HepG2 (cell line): ENCODE measurements around the gene RAB1B. TPM values are rescaled to one million over a fixed set of nuclear protein-coding genes. Genes with fewer than 3 reads are reported as not detected.

Source experiments
- ATAC-seq: fragments of 200-7000 bp; cut with Tn5 transposase; 3 replicates; pipeline ENCODE4 v1.9.1; 2020; ENCODE audit warnings: mild to moderate bottlenecking, moderate library complexity
- BruUV-seq: library from RNA; stranded (reverse); fragments of 400-500 nt; replicated peaks from 2 replicates; lab custom pipeline; 2021; lab: Mats Ljungman, UMichigan
- CTCF ChIA-PET: fragments of 300-600 bp; formaldehyde crosslinking; extraction: SDS; loops from one replicate; lab custom pipeline; 2021; ENCODE audit warnings: low total read pairs, inconsistent platforms, low intra/inter-chr PET ratio; lab: Yijun Ruan, JAX
- POLR2A ChIA-PET: fragments of 350-600 bp; sonication (Branson Sonifier 250); formaldehyde crosslinking; loops from one replicate; lab custom pipeline; 2020; ENCODE audit warnings: antibody characterized with exemption, inconsistent platforms; lab: Yijun Ruan, JAX
- DNase-seq: peaks from one replicate; pipeline ENCODE4 v3.0.0-alpha.2; 2015; ENCODE audit warnings: low spot score
- FAIRE-seq: peaks from 3 replicates; lab custom pipeline; 2011; peaks lifted over from hg19 to GRCh38; lab: Jason Lieb, UNC
- H2AFZ ChIP-seq: one replicate; pipeline ENCODE4 v1.6.1; 2011; ENCODE audit warnings: low read length, inconsistent platforms
- H3K27ac ChIP-seq: fragments of 300-600 bp; 3 replicates; pipeline ENCODE4 v1.8.0; 2011; ENCODE audit warnings: mixed run types, mild to moderate bottlenecking, mixed read lengths, low read length, inconsistent platforms; ENCODE audit not compliant: insufficient read depth; ENCODE audit errors: extremely low read length
- H3K27me3 ChIP-seq, 2 experiments: fragments of 200-600 bp in 1 of 2; 2 replicates in 1 of 2; 3 replicates in 1 of 2; pipeline versions ENCODE4 v1.6.0 to v1.8.0; 2011; ENCODE audit warnings: low read length in 2 of 2, mild to moderate bottlenecking in 2 of 2, moderate library complexity in 2 of 2, inconsistent platforms in 1 of 2; ENCODE audit not compliant: insufficient read depth in 2 of 2, control insufficient read depth in 1 of 2
- H3K36me3 ChIP-seq, 2 experiments: fragments of 200-600 bp in 1 of 2; replicated peaks in 1 of 2; 2 replicates in 1 of 2; 3 replicates in 1 of 2; pipeline versions ENCODE4 v1.5.1 to v1.8.0; 2011; ENCODE audit warnings: low read length in 2 of 2, inconsistent platforms in 1 of 2; ENCODE audit not compliant: insufficient read depth in 2 of 2, control insufficient read depth in 1 of 2
- H3K4me1 ChIP-seq: 2 replicates; pipeline ENCODE4 v1.5.1; 2012; ENCODE audit warnings: low read length, inconsistent platforms; ENCODE audit not compliant: insufficient read depth
- H3K4me2 ChIP-seq: 2 replicates; pipeline ENCODE4 v1.6.0; 2011; ENCODE audit warnings: low read depth, low read length, inconsistent platforms
- H3K4me3 ChIP-seq, 3 experiments: fragments of 200-600 bp in 1 of 3; sonication (generic), shearing (Covaris generic) in 1 of 3; replicated peaks in 1 of 3; 2 replicates each; pipeline ENCODE4 v1.5.1; 2011 to 2016; ENCODE audit warnings: low read length in 3 of 3, inconsistent platforms in 2 of 3, low read depth in 2 of 3, mild to moderate bottlenecking in 2 of 3, control low read depth in 1 of 3, mixed read lengths in 1 of 3; ENCODE audit not compliant: insufficient read depth in 1 of 3
- H3K79me2 ChIP-seq: one replicate; pipeline ENCODE4 v1.6.1; 2011; ENCODE audit warnings: low read length, inconsistent platforms; ENCODE audit not compliant: insufficient read depth
- H3K9ac ChIP-seq: 2 replicates; pipeline ENCODE4 v1.6.0; 2011; ENCODE audit warnings: mild to moderate bottlenecking, low read depth, low read length, inconsistent platforms; ENCODE audit not compliant: insufficient read depth
- H3K9me3 ChIP-seq: 2 replicates; pipeline ENCODE4 v1.5.1; 2012; ENCODE audit warnings: mild to moderate bottlenecking, low read length
- H4K20me1 ChIP-seq: 2 replicates; pipeline ENCODE4 v1.6.0; 2011; ENCODE audit warnings: inconsistent platforms, mild to moderate bottlenecking, low read length, moderate library complexity; ENCODE audit not compliant: insufficient read depth
- AGO2 ChIP-seq: fragments of 200-400 bp; formaldehyde crosslinking; optimal IDR thresholded peaks from 2 replicates; pipeline ENCODE3; 2017; ENCODE audit warnings: mild to moderate bottlenecking, low read depth, low read length, moderate library complexity
- NCOR1 ChIP-seq: fragments of 200-600 bp; sonication (generic); IDR thresholded peaks from 2 replicates; pipeline ENCODE4 v1.7.0; 2017; ENCODE audit warnings: antibody characterized with exemption, low read length, borderline replicate concordance
- NR2C2 ChIP-seq: sonication (generic); formaldehyde crosslinking; IDR thresholded peaks from 2 replicates; pipeline ENCODE4 v1.4.0; 2020; ENCODE audit warnings: missing genetic modification reagents, mild to moderate bottlenecking, moderate library complexity, borderline replicate concordance
- NRL ChIP-seq: sonication (generic); formaldehyde crosslinking; IDR thresholded peaks from 2 replicates; pipeline ENCODE4 v1.5.0; 2020; ENCODE audit warnings: missing genetic modification reagents, mild to moderate bottlenecking, moderate library complexity, borderline replicate concordance
- PHF8 ChIP-seq: sonication (generic); formaldehyde crosslinking; IDR thresholded peaks from 2 replicates; pipeline ENCODE4 v1.5.0; 2020; ENCODE audit warnings: missing genetic modification reagents
- PRMT3 ChIP-seq: sonication (generic); formaldehyde crosslinking; IDR thresholded peaks from 2 replicates; pipeline ENCODE4 v1.8.1; 2022; ENCODE audit warnings: low read depth, mild to moderate bottlenecking, moderate library complexity, missing genetic modification reagents, borderline replicate concordance
- SMARCE1 ChIP-seq: fragments of 450-650 bp; IDR thresholded peaks from 2 replicates; pipeline ENCODE4 v1.6.1; 2017; ENCODE audit warnings: borderline replicate concordance
- SP4 ChIP-seq: sonication (generic); formaldehyde crosslinking; IDR thresholded peaks from 2 replicates; pipeline ENCODE4 v1.8.1; 2023; ENCODE audit warnings: mild to moderate bottlenecking, missing genetic modification reagents
- SRF ChIP-seq: IDR thresholded peaks from 2 replicates; pipeline ENCODE4 v1.6.1; 2011; ENCODE audit warnings: mild to moderate bottlenecking, low read depth, low read length, moderate library complexity
- ZBTB7A ChIP-seq: sonication (generic); formaldehyde crosslinking; IDR thresholded peaks from 2 replicates; pipeline ENCODE4 v1.8.0; 2022; ENCODE audit warnings: mild to moderate bottlenecking, missing genetic modification reagents
- ZNF333 ChIP-seq: sonication (generic); formaldehyde crosslinking; IDR thresholded peaks from 2 replicates; pipeline ENCODE4 v1.4.0; 2020; ENCODE audit warnings: mild to moderate bottlenecking, missing genetic modification reagents, borderline replicate concordance
- WGBS: methylation state at CpG from one replicate; pipeline ENCODE4 v1.1.6; 2017; ENCODE audit warnings: low lambda C conversion rate; 5-methylcytosine and 5-hydroxymethylcytosine counted together
- in situ Hi-C: cut with HindIII; loops from 2 replicates; pipeline ENCODE4 v1.10.0; 2017; ENCODE audit warnings: low pct_unique_long_range_greater_than_20kb; ENCODE audit not compliant: extremely low pct_ligation_motif_present
- intact Hi-C: fragments of 100-400 bp; cut with micrococcal nuclease; formaldehyde crosslinking; loops from one replicate; pipeline ENCODE4 v1.10.0; 2022; ENCODE audit not compliant: unreplicated experiment
- polyA plus RNA-seq, 8 experiments: library from polyadenylated mRNA; depleted of rRNA in 3 of 8; stranded (reverse) in 7 of 8; unstranded in 1 of 8; fragments of >200 nt; fragmentation: Illumina TruSeq in 4 of 8; extraction: Trizol in 4 of 8; gene quantifications; 2 replicates each; pipeline versions ENCODE4 v1.2.1 to v1.2.3, GENCODE V29; 2011 to 2016; ENCODE audit warnings: low read depth in 4 of 8, missing spikeins in 1 of 8, mixed read lengths in 1 of 8; ENCODE audit not compliant: insufficient read depth in 1 of 8
- total RNA-seq, 5 experiments: library from RNA; depleted of rRNA; stranded (reverse); fragments of >200 nt; fragmentation: Illumina TruSeq; extraction: Trizol; gene quantifications; 2 replicates each; pipeline ENCODE4 v1.2.3, GENCODE V29; 2016; ENCODE audit warnings: low read depth in 1 of 5
- TF ChIP-seq, protein P1 (sequence below): sonication (generic); formaldehyde crosslinking; IDR thresholded peaks from 2 replicates; pipeline ENCODE4 v1.5.0; 2020; ENCODE audit warnings: missing genetic modification reagents, mild to moderate bottlenecking, borderline replicate concordance
- TF ChIP-seq, protein P2 (sequence below): sonication (generic); formaldehyde crosslinking; IDR thresholded peaks from 2 replicates; pipeline ENCODE4 v1.4.0; 2020; ENCODE audit warnings: missing genetic modification reagents, borderline replicate concordance

Gene RAB1B
- total and polyA plus RNA-seq, 2 of the 13 experiments (the other 11 are each of a cell fraction or from before 2014, with no cell fraction given) = 77.9 to 87.9 TPM

DNA sequence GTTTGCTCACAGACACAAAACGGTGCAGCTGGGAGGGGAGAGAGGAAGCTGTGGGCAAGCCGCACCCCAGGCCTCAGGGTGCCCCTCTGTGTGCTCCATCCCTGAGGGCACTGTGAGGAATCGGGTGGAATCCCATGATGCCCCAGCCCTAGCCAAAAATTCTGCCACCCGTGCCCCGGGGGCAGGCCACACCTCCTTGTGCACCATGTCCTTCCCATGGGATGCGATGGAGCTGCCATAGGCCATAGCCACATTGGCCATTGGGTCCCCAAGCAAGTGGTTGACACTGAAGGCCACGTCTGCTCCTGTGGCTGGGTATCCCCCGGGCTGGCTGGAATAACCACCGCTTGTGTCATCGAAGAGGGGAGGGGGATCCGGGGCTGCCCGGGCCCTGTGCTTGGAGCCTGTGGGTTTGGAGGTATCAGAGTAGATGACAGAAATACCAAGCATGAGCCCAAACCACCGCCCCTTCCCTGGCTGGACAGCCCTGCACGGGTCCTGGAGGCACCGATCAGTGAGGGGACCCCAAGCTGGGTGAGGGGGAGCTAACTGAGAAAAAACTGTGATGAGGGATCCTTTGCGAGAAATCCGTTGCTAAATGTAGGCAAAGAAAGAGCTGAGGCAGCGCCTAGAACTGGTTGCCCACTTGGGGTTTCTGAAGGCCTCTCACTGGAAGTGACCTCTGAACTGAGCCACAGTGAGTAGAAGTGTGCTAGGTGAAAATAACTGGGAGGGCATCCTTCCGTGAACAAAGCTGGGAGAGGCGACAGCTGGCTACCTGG is 19.6 kb downstream of the RAB1B start:
- in situ Hi-C loops = no loop called here
- H2AFZ ChIP-seq = no peak overlapping the region
- peak overlapping the region; percentile 96 for H3K9ac ChIP-seq
- ChIA-PET CTCF (interaction anchor here (1.0 kb wide), 1 partner anchor 21 kb away, joined by 3 read pairs; no protein-coding TSS in a partner anchor), POLR2A (interaction anchor here (0.8 to 5.7 kb wide), 17 partner anchors 8 to 397 kb away, joined by 3 to 121 read pairs (median 6); partner anchors contain the start of genes CCDC85B, CD248, DPP3 and MRPL11)
- H4K20me1 ChIP-seq = no peaks in the 10 kb centered on the region
- H3K4me2 ChIP-seq = peak overlapping the region; percentile 94
- TSS peak; percentile 67 for BruUV-seq
- peaks cover 0 to 17% of the 10 kb centered on the region in 2 experiments; a peak in 4 of 5 replicates for H3K27me3 ChIP-seq
- intact Hi-C loops = loop anchor here (2.0 kb wide), 1 partner anchor 19 kb away; the partner anchor contains the start of gene RAB1B
- H3K27ac ChIP-seq = peak overlapping the region; percentile 97
- ATAC-seq = peak; percentile 22
- H3K4me3 ChIP-seq = peak overlapping the region; percentile 79 to 95 (median 88)
- H3K4me1 ChIP-seq = peaks cover 61% of the 10 kb centered on the region
- peak; percentile 39 for DNase-seq
- 1% methylated on average over 6 of the region's 20 CpGs for WGBS
- H3K9me3 ChIP-seq = no peaks in the 10 kb centered on the region
- FAIRE-seq = no peak
- H3K79me2 ChIP-seq = peaks cover 29% of the 10 kb centered on the region
- H3K36me3 ChIP-seq = peaks cover 5 to 23% of the 10 kb centered on the region in 2 experiments; a peak in 4 of 5 replicates
- peak; percentile 39; the same call in 1 of the 2 replicates for TF ChIP-seq ZNF333 (CRISPR knock-in tag)
- TF ChIP-seq NR2C2 = 0 out of 2 replicates have a peak, but pooled peaks have one; percentile 8
- no peak for TF ChIP-seq NCOR1
- TF ChIP-seq SRF = no peak
- peak; percentile 51; the same call in 1 of the 2 replicates for TF ChIP-seq NRL (CRISPR knock-in tag)
- TF ChIP-seq SMARCE1 = no peak
- TF ChIP-seq, protein P1, sequence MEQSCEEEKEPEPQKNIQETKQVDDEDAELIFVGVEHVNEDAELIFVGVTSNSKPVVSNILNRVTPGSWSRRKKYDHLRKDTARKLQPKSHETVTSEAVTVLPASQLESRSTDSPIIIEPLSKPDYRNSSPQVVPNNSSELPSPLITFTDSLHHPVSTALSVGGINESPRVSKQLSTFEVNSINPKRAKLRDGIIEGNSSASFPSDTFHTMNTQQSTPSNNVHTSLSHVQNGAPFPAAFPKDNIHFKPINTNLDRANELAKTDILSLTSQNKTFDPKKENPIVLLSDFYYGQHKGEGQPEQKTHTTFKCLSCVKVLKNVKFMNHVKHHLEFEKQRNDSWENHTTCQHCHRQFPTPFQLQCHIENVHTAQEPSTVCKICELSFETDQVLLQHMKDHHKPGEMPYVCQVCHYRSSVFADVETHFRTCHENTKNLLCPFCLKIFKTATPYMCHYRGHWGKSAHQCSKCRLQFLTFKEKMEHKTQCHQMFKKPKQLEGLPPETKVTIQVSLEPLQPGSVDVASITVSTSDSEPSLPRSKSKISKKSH (CRISPR knock-in tag) = peak; percentile 32; the same call in 1 of the 2 replicates
- no peak for TF ChIP-seq PRMT3
- TF ChIP-seq SP4 (CRISPR knock-in tag) = peak; percentile 63; the same call in 1 of the 2 replicates
- peak; percentile 49; the same call in 1 of the 2 replicates for TF ChIP-seq PHF8 (CRISPR knock-in tag)
- TF ChIP-seq, protein P2, sequence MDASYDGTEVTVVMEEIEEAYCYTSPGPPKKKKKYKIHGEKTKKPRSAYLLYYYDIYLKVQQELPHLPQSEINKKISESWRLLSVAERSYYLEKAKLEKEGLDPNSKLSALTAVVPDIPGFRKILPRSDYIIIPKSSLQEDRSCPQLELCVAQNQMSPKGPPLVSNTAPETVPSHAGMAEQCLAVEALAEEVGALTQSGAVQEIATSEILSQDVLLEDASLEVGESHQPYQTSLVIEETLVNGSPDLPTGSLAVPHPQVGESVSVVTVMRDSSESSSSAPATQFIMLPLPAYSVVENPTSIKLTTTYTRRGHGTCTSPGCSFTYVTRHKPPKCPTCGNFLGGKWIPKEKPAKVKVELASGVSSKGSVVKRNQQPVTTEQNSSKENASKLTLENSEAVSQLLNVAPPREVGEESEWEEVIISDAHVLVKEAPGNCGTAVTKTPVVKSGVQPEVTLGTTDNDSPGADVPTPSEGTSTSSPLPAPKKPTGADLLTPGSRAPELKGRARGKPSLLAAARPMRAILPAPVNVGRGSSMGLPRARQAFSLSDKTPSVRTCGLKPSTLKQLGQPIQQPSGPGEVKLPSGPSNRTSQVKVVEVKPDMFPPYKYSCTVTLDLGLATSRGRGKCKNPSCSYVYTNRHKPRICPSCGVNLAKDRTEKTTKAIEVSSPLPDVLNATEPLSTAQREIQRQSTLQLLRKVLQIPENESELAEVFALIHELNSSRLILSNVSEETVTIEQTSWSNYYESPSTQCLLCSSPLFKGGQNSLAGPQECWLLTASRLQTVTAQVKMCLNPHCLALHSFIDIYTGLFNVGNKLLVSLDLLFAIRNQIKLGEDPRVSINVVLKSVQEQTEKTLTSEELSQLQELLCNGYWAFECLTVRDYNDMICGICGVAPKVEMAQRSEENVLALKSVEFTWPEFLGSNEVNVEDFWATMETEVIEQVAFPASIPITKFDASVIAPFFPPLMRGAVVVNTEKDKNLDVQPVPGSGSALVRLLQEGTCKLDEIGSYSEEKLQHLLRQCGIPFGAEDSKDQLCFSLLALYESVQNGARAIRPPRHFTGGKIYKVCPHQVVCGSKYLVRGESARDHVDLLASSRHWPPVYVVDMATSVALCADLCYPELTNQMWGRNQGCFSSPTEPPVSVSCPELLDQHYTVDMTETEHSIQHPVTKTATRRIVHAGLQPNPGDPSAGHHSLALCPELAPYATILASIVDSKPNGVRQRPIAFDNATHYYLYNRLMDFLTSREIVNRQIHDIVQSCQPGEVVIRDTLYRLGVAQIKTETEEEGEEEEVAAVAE = 0 out of 2 replicates have a peak, but pooled peaks have one; percentile 4
- TF ChIP-seq ZBTB7A (CRISPR knock-in tag) = no peak
- TF ChIP-seq AGO2 = peak; percentile 23
